Measurements from ENCODE around the gene ELAVL1.

DNA sequence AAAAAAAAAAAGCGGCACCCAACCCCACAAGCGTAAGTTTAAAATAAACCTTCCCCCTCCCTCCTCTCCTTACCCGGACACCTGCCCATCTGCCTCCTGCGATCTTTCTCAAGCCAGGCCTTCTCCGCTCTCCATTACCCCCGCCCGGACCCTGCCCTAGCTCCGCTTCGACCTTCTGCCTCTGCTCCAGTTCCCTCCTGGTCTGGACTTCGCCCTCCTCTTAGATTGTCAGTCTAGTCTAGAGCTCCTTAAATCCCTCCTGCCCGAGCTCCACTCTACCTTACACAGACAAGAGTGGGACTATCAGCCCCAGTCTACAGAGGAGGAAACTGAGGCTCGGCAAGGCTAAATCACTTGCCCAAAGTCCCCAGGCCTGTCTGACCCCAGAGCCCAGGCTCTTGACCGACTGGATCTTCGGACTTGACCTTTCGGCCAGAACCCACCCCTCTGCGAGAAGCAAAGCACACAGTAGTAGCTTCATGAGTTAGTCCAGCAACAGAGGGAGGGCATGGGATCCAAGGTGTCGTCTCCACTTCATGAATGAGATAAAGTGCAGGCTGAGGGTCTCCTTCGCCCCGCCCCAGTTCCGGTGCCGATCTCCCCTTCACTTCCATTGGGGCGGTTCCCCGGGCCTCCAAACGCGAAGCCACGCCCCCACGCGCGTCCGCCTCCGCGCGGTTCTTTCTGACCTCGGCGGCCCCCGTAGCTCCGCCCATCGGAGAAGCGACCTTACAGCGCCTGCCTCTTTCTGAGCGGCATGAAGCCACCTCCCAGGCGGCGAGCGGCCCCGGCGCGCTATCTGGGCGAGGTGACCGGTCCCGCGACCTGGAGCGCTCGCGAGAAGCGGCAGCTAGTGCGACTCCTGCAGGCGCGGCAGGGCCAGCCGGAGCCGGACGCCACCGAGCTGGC is 85.6 kb downstream of the ELAVL1 start, which contains the start of gene SNAPC2:
- TF ChIP-seq, protein P1, sequence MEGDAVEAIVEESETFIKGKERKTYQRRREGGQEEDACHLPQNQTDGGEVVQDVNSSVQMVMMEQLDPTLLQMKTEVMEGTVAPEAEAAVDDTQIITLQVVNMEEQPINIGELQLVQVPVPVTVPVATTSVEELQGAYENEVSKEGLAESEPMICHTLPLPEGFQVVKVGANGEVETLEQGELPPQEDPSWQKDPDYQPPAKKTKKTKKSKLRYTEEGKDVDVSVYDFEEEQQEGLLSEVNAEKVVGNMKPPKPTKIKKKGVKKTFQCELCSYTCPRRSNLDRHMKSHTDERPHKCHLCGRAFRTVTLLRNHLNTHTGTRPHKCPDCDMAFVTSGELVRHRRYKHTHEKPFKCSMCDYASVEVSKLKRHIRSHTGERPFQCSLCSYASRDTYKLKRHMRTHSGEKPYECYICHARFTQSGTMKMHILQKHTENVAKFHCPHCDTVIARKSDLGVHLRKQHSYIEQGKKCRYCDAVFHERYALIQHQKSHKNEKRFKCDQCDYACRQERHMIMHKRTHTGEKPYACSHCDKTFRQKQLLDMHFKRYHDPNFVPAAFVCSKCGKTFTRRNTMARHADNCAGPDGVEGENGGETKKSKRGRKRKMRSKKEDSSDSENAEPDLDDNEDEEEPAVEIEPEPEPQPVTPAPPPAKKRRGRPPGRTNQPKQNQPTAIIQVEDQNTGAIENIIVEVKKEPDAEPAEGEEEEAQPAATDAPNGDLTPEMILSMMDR (conservative IDR thresholded peaks at IDR 0.05 in 1 of 2, IDR thresholded peaks at IDR 0.05 in 1 of 2; ENCODE audit: extremely low read depth in 1 of 2, insufficient read depth in 1 of 2, low read depth in 1 of 2, low read length in 2 of 2), result peak in 1 of 2 donors; percentile 3
- TF ChIP-seq EZH2 (IDR thresholded peaks at IDR 0.05; ENCODE audit: borderline replicate concordance, low read length), result no peak
